ENCODE data around the gene PPP1R9B. TPM values are rescaled to one million over a fixed set of nuclear protein-coding genes. Genes with fewer than 3 reads are reported as not detected.

Gene PPP1R9B
- total RNA-seq, 1 donor from 2014 or later = 92.6 TPM

DNA sequence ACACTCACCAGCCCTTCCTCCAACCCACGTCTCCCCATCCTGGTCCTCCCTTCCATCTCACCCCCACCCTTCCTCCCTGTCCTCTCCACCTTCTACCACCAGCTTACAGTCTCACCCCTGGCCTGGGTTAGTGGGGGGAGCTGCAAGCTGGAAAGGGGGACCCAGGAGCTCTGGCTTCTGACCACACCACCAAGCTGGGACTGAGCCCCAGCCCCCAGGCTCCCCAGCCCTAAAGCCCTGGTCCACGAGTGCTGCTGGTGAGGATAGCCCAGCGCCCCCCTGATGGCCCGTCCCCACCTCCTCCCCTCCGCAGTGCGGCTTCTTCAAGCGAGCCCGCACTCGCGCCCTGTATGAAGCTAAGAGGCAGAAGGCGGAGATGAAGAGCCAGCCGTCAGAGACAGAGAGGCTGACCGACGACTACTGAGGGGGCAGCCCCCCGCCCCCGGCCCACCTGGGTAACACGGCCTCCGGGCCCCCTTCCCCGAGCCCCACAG is 62.5 kb downstream of the PPP1R9B start:
- Histone ChIP-seq H3K27ac (no peak overlapping the region), H3K4me1 (no peaks in the 10 kb centered on the region), H3K9me3 (no peaks in the 10 kb centered on the region), H3K4me3 (no peak overlapping the region), H3K27me3 (ENCODE audit: low read depth) (no peaks in the 10 kb centered on the region), H3K36me3 (peaks cover 74% of the 10 kb centered on the region)
- ATAC-seq = peak; percentile 1 to 16
- TF ChIP-seq, protein P1, sequence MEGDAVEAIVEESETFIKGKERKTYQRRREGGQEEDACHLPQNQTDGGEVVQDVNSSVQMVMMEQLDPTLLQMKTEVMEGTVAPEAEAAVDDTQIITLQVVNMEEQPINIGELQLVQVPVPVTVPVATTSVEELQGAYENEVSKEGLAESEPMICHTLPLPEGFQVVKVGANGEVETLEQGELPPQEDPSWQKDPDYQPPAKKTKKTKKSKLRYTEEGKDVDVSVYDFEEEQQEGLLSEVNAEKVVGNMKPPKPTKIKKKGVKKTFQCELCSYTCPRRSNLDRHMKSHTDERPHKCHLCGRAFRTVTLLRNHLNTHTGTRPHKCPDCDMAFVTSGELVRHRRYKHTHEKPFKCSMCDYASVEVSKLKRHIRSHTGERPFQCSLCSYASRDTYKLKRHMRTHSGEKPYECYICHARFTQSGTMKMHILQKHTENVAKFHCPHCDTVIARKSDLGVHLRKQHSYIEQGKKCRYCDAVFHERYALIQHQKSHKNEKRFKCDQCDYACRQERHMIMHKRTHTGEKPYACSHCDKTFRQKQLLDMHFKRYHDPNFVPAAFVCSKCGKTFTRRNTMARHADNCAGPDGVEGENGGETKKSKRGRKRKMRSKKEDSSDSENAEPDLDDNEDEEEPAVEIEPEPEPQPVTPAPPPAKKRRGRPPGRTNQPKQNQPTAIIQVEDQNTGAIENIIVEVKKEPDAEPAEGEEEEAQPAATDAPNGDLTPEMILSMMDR (IDR thresholded peaks at IDR 0.05) = no peak
- DNase-seq = peak; percentile 35
- intact Hi-C loops (cut with DNase I) = loop anchor here (10.0 kb wide), 1 partner anchor 63 kb away; no protein-coding TSS in a partner anchor

DNA sequence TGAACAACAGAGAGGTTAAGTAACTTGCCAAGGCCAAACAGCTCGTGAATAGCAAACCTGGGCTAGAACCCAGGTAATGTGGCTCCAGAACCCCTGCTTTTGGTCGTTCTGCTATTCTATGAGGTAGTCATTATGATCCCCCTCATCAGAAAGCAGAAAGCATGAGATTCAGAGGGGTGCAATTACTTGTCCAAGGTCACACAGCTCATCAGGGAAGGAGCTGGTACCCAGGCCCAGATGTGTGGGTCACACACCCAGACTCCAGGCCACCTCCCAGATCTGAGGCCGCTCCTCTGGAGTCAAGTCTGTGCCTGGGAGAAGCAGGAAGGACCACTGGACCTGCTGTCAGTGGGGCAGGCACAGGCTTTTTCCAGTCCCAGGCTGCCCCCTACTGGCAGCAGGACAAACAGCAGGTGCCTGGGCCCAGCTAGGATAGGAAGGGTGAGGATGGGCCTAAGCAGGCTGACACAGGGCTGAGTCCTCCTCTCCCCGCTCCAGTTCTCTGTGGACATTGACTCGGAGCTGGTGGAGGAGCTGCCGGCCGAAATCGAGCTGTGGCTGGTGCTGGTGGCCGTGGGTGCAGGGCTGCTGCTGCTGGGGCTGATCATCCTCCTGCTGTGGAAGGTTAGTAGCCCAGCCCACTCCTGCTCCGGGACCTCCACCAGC is 63.1 kb downstream of the PPP1R9B start:
- Histone ChIP-seq H3K9me3 (no peaks in the 10 kb centered on the region), H3K36me3 (peaks cover 80% of the 10 kb centered on the region), H3K4me1 (no peaks in the 10 kb centered on the region), H3K4me3 (no peak overlapping the region), H3K27ac (no peak overlapping the region), H3K27me3 (ENCODE audit: low read depth) (no peaks in the 10 kb centered on the region)
- peak; percentile 81 to 87 for ATAC-seq
- TF ChIP-seq, protein P1 (IDR thresholded peaks at IDR 0.05) = peak; percentile 99
- intact Hi-C loops (cut with DNase I) = loop anchor here (10.0 kb wide), 1 partner anchor 63 kb away; no protein-coding TSS in a partner anchor
- peak; percentile 80 for DNase-seq

Other genes starting within 250 kb of the PPP1R9B start
- 3.0 TPM for gene DLX4, start 181.5 kb downstream of the PPP1R9B start, total RNA-seq
- 0.38 TPM for gene DLX3, start 155.5 kb downstream of the PPP1R9B start, total RNA-seq
- 162 TPM for gene ITGA3, start 94.6 kb downstream of the PPP1R9B start, total RNA-seq
- gene PDK2, start 55.3 kb downstream of the PPP1R9B start, total RNA-seq = 35.7 TPM
- 9.2 TPM for gene SAMD14, start 20.5 kb downstream of the PPP1R9B start, total RNA-seq
- gene SGCA, start 15.3 kb upstream of the PPP1R9B start, total RNA-seq = 9.1 TPM
- 142 TPM for gene COL1A1, start 51.0 kb upstream of the PPP1R9B start, total RNA-seq
- gene TMEM92, start 123.8 kb upstream of the PPP1R9B start, total RNA-seq = 9.2 TPM
- 19.3 TPM for gene XYLT2, start 195.4 kb upstream of the PPP1R9B start, total RNA-seq
- 43.9 TPM for gene MRPL27, start 222.5 kb upstream of the PPP1R9B start, total RNA-seq
- 1.8 TPM for gene EME1, start 222.6 kb upstream of the PPP1R9B start, total RNA-seq
- 55.5 TPM for gene LRRC59, start 246.8 kb upstream of the PPP1R9B start, total RNA-seq